Sigmoid colon (tissue), 7 donors: Measurements from ENCODE around the gene GLRX. TPM values are rescaled to one million over a fixed set of nuclear protein-coding genes. Genes with fewer than 3 reads are reported as not detected.
A peak's percentile ranks its signal among the peaks of the same experiment; 100 is the strongest.
"Not testable (repeated sequence)": the region's sequence is repeated elsewhere in the genome, so short reads cannot be mapped to it uniquely, and the experiment has no call there.

Source experiments
- DNase-seq: peaks from one replicate; pipeline ENCODE4 v3.0.0-alpha.2; 2019
- H3K27ac ChIP-seq, 4 donors: fragments of 200-600 bp; sonication (generic); one replicate each; pipeline ENCODE4 v1.5.1; 2016 to 2019; ENCODE audit warnings: mild to moderate bottlenecking in 1 of 4
- H3K27me3 ChIP-seq, 3 donors: fragments of 200-600 bp; sonication (generic); one replicate each; pipeline ENCODE4 v1.5.1; 2019; ENCODE audit warnings: mild to moderate bottlenecking in 1 of 3
- H3K36me3 ChIP-seq, 4 donors: fragments of 200-600 bp; sonication (generic); one replicate each; pipeline ENCODE4 v1.5.1; 2016 to 2019
- H3K4me1 ChIP-seq, 4 donors: fragments of 200-600 bp; sonication (generic); one replicate each; pipeline ENCODE4 v1.5.1; 2017 to 2019
- H3K4me3 ChIP-seq, 4 donors: fragments of 200-600 bp; sonication (generic); one replicate each; pipeline ENCODE4 v1.5.1; 2017 to 2019; ENCODE audit warnings: mild to moderate bottlenecking in 2 of 4, moderate library complexity in 1 of 4
- H3K9me3 ChIP-seq, 4 donors: fragments of 200-600 bp in 3 of 4; sonication (generic) in 3 of 4; one replicate each; pipeline versions ENCODE4 v1.5.1 to v1.6.1; 2013 to 2019
- CTCF ChIP-seq, 4 experiments: fragments of 450-650 bp in 3 of 4; fragments of 200-600 bp in 1 of 4; IDR thresholded peaks; one replicate each; pipeline ENCODE4 v1.5.1; 2016 to 2019; ENCODE audit warnings: antibody characterized with exemption in 4 of 4, mild to moderate bottlenecking in 3 of 4, moderate library complexity in 2 of 4
- EP300 ChIP-seq, 4 donors: sonication (generic); formaldehyde crosslinking; IDR thresholded peaks; one replicate each; pipeline ENCODE4 v1.6.1; 2017; ENCODE audit warnings: antibody characterized with exemption in 4 of 4
- POLR2A ChIP-seq, 2 donors: fragments of 450-650 bp; IDR thresholded peaks; one replicate each; pipeline ENCODE4 v1.6.1; 2016; ENCODE audit warnings: antibody characterized with exemption in 2 of 2, mild to moderate bottlenecking in 2 of 2, moderate library complexity in 2 of 2
- POLR2AphosphoS5 ChIP-seq, 4 donors: sonication (generic); formaldehyde crosslinking; IDR thresholded peaks; one replicate each; pipeline ENCODE4 v1.6.1; 2017; ENCODE audit warnings: antibody characterized with exemption in 4 of 4
- WGBS, 2 donors: extraction: QIAGEN DNeasy Blood & Tissue Kit; methylation state at CpG; one replicate each; pipeline ENCODE4 v1.1.7; 2013; 5-methylcytosine and 5-hydroxymethylcytosine counted together
- intact Hi-C: fragments of 100-400 bp; cut with DNase I; formaldehyde crosslinking; loops from one replicate; pipeline ENCODE4 v1.15.1; 2023
- polyA plus RNA-seq, 3 donors: library from polyadenylated mRNA; stranded (reverse); fragments of 200-250 nt; gene quantifications; one replicate each; pipeline ENCODE4 v1.2.3, GENCODE V29; 2013
- total RNA-seq, 4 donors: library from RNA; depleted of rRNA; stranded (reverse); fragments of >200 nt; gene quantifications; one replicate each; pipeline ENCODE4 v1.1.0, GENCODE V29; 2016
- donor health status: healthy with polysubstance abuse.
- donor health status: Bipolar disorder and iron deficiency.
- donor health status: healthy.

Gene GLRX
- total and polyA plus RNA-seq, 7 donors = 30.2 to 409 (median 43.2) TPM

DNA sequence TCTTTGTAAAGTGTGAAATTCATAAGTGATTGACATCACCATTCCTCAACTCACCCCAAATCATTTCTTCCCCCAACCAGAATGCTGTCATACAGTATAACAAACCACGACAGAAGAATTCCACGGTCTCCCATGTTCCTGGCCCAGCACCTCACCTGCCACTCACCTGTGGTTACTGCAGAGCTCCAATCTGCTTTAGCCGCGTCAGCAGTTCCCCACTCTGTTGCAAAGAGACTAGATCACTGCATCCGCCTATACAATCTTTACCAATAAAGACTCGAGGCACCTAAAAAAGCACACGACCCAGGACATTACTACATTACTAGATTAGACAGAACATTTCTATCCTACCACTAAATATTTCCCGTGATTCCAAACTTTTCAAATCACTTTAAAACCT, 6.2 kb downstream of the GLRX start:
- 73 to 89% methylated on average over 8 of the region's 8 CpGs for WGBS, 2 donors
- no peak overlapping the region for H3K27ac ChIP-seq

GRCh38 chr5:95815155-95815729, 7.3 kb downstream of the GLRX start:
- Histone ChIP-seq H3K4me3 (no peak overlapping the region), H3K27ac (no peak overlapping the region), H3K4me1 (peaks cover 0 to 50% (median 40%) of the 10 kb centered on the region in 4 donors), H3K36me3 (peaks cover 0 to 29% (median 8%) of the 10 kb centered on the region in 4 donors), H3K27me3 (no peaks in the 10 kb centered on the region), H3K9me3 (no peaks in the 10 kb centered on the region)
- WGBS, 2 donors = 78 to 82% methylated on average over 4 of the region's 4 CpGs
- DNase-seq = no peak
- TF ChIP-seq POLR2A (IDR thresholded peaks at IDR 0.05) (no peak), POLR2AphosphoS5 (IDR thresholded peaks at IDR 0.05) (no peak), EP300 (IDR thresholded peaks at IDR 0.05) (no peak)
- intact Hi-C loops = no loop called here

More for the DNA sequence above, 6.2 kb downstream of the GLRX start:
- H3K27me3 ChIP-seq = no peaks in the 10 kb centered on the region
- H3K4me1 ChIP-seq = peaks cover 0 to 50% (median 37%) of the 10 kb centered on the region in 4 donors
- intact Hi-C loops = no loop called here
- no peaks in the 10 kb centered on the region for H3K9me3 ChIP-seq
- H3K36me3 ChIP-seq = peaks cover 0 to 29% (median 8%) of the 10 kb centered on the region in 4 donors
- TF ChIP-seq POLR2AphosphoS5 (IDR thresholded peaks at IDR 0.05) (no peak), POLR2A (IDR thresholded peaks at IDR 0.05) (no peak), EP300 (IDR thresholded peaks at IDR 0.05) (no peak), CTCF (IDR thresholded peaks at IDR 0.05) (no peak)
- DNase-seq = no peak
- H3K4me3 ChIP-seq = no peak overlapping the region

DNA sequence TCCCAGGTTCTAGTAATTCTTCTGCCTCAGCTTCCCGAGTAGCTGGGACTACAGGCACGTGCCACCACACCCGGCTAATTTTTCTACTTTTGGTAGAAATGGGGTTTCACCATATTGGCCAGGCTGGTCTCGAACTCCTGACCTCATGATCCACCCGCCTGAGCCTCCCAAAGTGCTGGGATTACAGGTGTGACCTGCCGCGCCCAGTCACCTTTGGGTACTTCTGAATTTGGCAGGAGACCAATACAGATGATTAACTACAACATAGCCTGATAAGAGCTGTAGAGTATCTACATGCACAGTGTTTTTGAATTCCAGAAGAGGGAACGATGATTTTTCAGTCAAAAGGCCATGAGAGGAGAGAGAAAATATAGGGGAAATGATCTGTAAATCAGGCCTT, 9.5 kb downstream of the GLRX start:
- peaks cover 0 to 29% (median 8%) of the 10 kb centered on the region in 4 donors for H3K36me3 ChIP-seq
- WGBS, 2 donors = 27 to 78% methylated on average over 8 of the region's 8 CpGs
- peaks cover 0 to 56% (median 52%) of the 10 kb centered on the region in 4 donors for H3K4me1 ChIP-seq
- peak overlapping the region in 1 of 4 donors; percentile 55 for H3K27ac ChIP-seq
- DNase-seq, intact Hi-C loops, H3K4me3 ChIP-seq, H3K27me3 ChIP-seq, H3K9me3 ChIP-seq: not testable (repeated sequence)

GRCh38 chr5:95812074-95812471, 10.5 kb downstream of the GLRX start:
- DNase-seq = no peak
- Histone ChIP-seq H3K36me3 (peaks cover 0 to 25% (median 8%) of the 10 kb centered on the region in 4 donors), H3K4me1 (peaks cover 0 to 49% (median 47%) of the 10 kb centered on the region in 4 donors), H3K27me3 (no peaks in the 10 kb centered on the region), H3K4me3 (no peak overlapping the region), H3K27ac (peak overlapping the region; percentile 44 to 76 (median 52)), H3K9me3 (no peaks in the 10 kb centered on the region)
- intact Hi-C loops = no loop called here
- TF ChIP-seq POLR2AphosphoS5 (IDR thresholded peaks at IDR 0.05) (no peak), CTCF (IDR thresholded peaks at IDR 0.05) (no peak), POLR2A (IDR thresholded peaks at IDR 0.05) (no peak), EP300 (IDR thresholded peaks at IDR 0.05) (no peak)
- WGBS, 2 donors = 63 to 82% methylated on average over 6 of the region's 6 CpGs

GRCh38 chr5:95811461-95812073, 11.0 kb downstream of the GLRX start:
- Histone ChIP-seq H3K36me3 (peaks cover 0 to 21% (median 8%) of the 10 kb centered on the region in 4 donors), H3K4me1 (peaks cover 0 to 48% (median 46%) of the 10 kb centered on the region in 4 donors), H3K27ac (peak overlapping the region; percentile 44 to 79 (median 62))
- 76 to 81% methylated on average over 13 of the region's 13 CpGs for WGBS, 2 donors
- DNase-seq, H3K4me3 ChIP-seq, intact Hi-C loops, H3K9me3 ChIP-seq, H3K27me3 ChIP-seq: not testable (repeated sequence)

DNA sequence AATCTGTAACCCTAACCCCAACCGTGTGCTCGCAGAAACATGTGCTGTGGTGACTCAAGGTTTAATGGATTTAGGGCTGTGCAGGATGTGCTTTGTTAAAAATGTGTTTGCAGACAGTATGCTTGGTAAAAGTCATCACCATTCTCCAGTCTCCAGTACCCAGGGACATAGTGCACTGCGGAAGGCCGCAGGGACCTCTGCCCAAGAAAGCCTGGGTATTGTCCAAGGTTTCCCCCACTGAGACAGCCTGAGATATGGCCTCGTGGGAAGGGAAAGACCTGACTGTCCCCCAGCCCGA, 11.5 kb downstream of the GLRX start:
- H3K9me3 ChIP-seq, intact Hi-C loops, H3K4me3 ChIP-seq, DNase-seq, H3K27me3 ChIP-seq: not testable (repeated sequence)
- H3K4me1 ChIP-seq = peaks cover 0 to 48% (median 46%) of the 10 kb centered on the region in 4 donors
- WGBS, 2 donors = 51 to 66% methylated on average over 6 of the region's 6 CpGs
- H3K36me3 ChIP-seq = peaks cover 0 to 21% (median 8%) of the 10 kb centered on the region in 4 donors
- peak overlapping the region; percentile 73 to 79 (median 74) for H3K27ac ChIP-seq
